Endothelial cell (in vitro differentiated cells): Measurements from ENCODE around the gene GREB1. TPM values are rescaled to one million over a fixed set of nuclear protein-coding genes. Genes with fewer than 3 reads are reported as not detected.

ENCODE experiments used
- DNase-seq: peaks from one replicate; pipeline ENCODE4 v3.0.0; 2021; ENCODE audit warnings: low spot score
- H3K27ac Mint-ChIP-seq: one replicate; pipeline ENCODE4 v1.8.0; 2021; ENCODE audit warnings: mixed read lengths, inconsistent platforms; ENCODE audit not compliant: unreplicated experiment
- H3K27me3 Mint-ChIP-seq: one replicate; pipeline ENCODE4 v1.8.0; 2021; ENCODE audit warnings: mild to moderate bottlenecking, moderate library complexity, mixed read lengths, inconsistent platforms; ENCODE audit not compliant: unreplicated experiment
- H3K36me3 Mint-ChIP-seq: one replicate; pipeline ENCODE4 v1.8.0; 2021; ENCODE audit warnings: mild to moderate bottlenecking, low read depth, mixed read lengths, inconsistent platforms; ENCODE audit not compliant: unreplicated experiment
- H3K4me1 Mint-ChIP-seq: one replicate; pipeline ENCODE4 v1.8.0; 2021; ENCODE audit warnings: mild to moderate bottlenecking, mixed read lengths, inconsistent platforms; ENCODE audit not compliant: unreplicated experiment
- H3K4me3 Mint-ChIP-seq: one replicate; pipeline ENCODE4 v1.8.0; 2021; ENCODE audit warnings: mild to moderate bottlenecking, mixed read lengths, inconsistent platforms; ENCODE audit not compliant: unreplicated experiment
- H3K9me3 Mint-ChIP-seq: one replicate; pipeline ENCODE4 v1.8.0; 2021; ENCODE audit warnings: mixed read lengths, inconsistent platforms; ENCODE audit not compliant: unreplicated experiment
- CTCF ChIP-seq: fragments of 200-600 bp; sonication (generic); IDR thresholded peaks from one replicate; pipeline ENCODE4 v1.5.0; 2021; ENCODE audit warnings: antibody characterized with exemption; ENCODE audit not compliant: unreplicated experiment
- total RNA-seq: library from RNA; stranded (reverse); fragmentation: NEBNext Ultra II Directional; extraction: Animal tissue kit (Norgen Biotek cat#: 25700); gene quantifications from one replicate; pipeline ENCODE4 v1.2.1, GENCODE V29; 2021; ENCODE audit not compliant: unreplicated experiment

The GREB1 gene
- total RNA-seq, 1 donor from 2014 or later = 35.9 TPM

GRCh38 chr2:11680182-11680900 is 146.5 kb downstream of the GREB1 start:
- no peak overlapping the region for H3K4me3 Mint-ChIP-seq
- H3K9me3 Mint-ChIP-seq = no peaks in the 10 kb centered on the region
- H3K36me3 Mint-ChIP-seq = peaks cover 4% of the 10 kb centered on the region
- peaks cover 19% of the 10 kb centered on the region for H3K4me1 Mint-ChIP-seq
- no peak for TF ChIP-seq CTCF
- H3K27ac Mint-ChIP-seq = no peak overlapping the region
- no peak for DNase-seq
- H3K27me3 Mint-ChIP-seq = peaks cover 13% of the 10 kb centered on the region

DNA sequence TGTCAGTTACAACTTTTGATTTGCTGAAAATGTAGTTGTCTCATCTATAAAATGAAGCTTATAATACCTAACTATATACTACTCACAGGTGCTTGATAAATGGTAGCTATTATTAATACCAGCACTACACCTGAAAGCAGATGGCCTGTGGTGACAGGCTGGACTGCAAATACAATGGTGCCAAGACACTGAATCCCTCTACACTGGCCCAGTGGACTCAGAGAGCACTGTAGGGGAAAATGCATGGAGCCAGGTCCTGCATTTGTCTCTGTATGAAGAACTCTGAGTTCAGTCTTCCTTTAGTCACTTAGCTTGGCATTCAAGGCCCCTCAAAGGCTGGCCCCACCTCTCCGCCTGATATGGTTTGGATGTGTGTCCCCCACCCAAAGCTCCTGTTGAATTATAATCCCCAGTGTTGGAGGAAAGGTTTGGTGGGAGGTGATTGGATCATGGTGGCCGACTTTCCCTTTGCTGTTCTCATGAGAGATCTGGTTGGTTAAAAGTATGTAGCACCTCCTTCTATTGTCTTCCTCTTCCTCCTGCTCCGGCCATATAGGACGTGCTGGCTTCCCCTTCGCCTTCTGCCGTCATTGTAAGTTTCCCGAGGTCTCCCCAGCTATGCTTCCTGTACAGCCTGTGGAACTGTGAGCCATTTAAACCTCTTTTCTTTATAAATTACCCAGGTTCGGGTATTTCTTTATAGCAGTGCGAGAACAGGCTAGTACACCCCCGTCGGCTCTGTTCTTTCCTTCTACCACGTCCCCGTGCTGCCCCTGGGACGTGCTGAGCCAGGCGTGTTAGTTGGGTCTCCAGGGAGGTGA is 147.3 kb downstream of the GREB1 start:
- peaks cover 4% of the 10 kb centered on the region for H3K36me3 Mint-ChIP-seq
- TF ChIP-seq CTCF = no peak
- H3K4me1 Mint-ChIP-seq = peaks cover 19% of the 10 kb centered on the region
- no peaks in the 10 kb centered on the region for H3K9me3 Mint-ChIP-seq
- H3K27me3 Mint-ChIP-seq = peaks cover 13% of the 10 kb centered on the region
- peak overlapping the region; percentile 72 for H3K27ac Mint-ChIP-seq
- no peak for DNase-seq
- no peak overlapping the region for H3K4me3 Mint-ChIP-seq

DNA sequence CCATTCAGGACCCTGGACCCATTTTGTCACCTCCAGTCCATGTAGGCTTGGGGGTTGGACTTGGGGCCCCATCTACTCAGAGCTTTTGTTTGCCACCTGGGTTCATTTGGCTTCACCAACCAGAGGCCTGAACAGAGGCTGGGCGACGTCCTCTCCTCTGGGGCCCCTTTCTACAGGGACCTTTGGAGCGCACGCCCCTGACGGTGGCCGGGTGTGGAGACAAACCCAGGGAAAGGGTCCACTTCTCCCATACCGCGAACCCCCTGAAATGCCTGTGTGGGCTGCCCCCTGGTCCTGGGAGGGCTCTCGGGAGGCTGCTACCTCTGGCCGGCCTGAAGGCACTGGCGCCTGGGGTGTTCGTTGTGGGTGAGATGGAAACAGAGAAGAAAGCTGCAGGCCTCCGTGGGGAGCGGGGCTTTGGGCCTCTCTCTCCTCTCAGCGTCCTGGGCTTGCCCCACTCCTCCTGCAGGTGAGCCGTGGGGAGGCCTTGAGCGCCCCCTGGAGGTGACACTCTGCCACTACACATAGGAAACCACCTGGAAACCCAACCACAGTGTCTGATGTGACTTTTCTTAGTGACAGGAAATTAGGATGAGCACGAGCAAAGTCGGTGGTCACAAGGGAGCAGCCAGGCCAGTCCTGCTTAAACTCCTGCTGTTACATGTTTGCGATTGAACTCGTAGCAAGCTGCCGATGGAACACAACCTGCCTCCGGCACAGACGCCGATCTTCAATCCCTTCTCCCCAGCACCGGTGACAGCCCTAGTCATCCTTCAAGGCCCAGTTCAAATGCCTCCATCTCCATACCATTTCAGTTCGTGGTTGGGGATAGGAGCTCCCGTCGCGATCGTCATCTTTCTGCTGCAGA is 148.1 kb downstream of the GREB1 start:
- H3K36me3 Mint-ChIP-seq = peaks cover 4% of the 10 kb centered on the region
- peak overlapping the region; percentile 29 for H3K4me3 Mint-ChIP-seq
- peak; percentile 53 for DNase-seq
- peaks cover 19% of the 10 kb centered on the region for H3K4me1 Mint-ChIP-seq
- H3K27me3 Mint-ChIP-seq = peaks cover 19% of the 10 kb centered on the region
- peak; percentile 98 for TF ChIP-seq CTCF
- H3K9me3 Mint-ChIP-seq = no peaks in the 10 kb centered on the region
- H3K27ac Mint-ChIP-seq = peak overlapping the region; percentile 72

DNA sequence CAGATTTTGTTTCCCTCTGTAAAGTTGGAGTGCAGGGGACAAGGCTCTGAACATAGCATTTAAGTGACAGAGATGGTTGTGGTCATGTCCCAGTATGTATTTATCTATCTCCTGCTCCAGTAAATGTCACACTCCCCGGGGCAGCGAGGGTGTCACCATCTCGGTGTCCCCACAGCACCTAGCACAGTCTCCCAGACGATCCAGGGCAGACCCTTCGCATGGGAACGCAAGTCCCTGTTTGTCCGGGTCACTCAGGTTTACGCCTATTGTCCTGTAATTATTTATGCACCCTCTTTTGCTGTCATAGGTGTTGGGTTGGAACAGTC is 148.7 kb downstream of the GREB1 start:
- no peak overlapping the region for H3K27ac Mint-ChIP-seq
- no peak for DNase-seq
- peaks cover 4% of the 10 kb centered on the region for H3K36me3 Mint-ChIP-seq
- no peak for TF ChIP-seq CTCF
- H3K4me3 Mint-ChIP-seq = peak overlapping the region; percentile 29
- H3K4me1 Mint-ChIP-seq = peaks cover 19% of the 10 kb centered on the region
- peaks cover 19% of the 10 kb centered on the region for H3K27me3 Mint-ChIP-seq
- H3K9me3 Mint-ChIP-seq = no peaks in the 10 kb centered on the region
